ENCODE measurements around the gene MAML3.

Gene MAML3

DNA sequence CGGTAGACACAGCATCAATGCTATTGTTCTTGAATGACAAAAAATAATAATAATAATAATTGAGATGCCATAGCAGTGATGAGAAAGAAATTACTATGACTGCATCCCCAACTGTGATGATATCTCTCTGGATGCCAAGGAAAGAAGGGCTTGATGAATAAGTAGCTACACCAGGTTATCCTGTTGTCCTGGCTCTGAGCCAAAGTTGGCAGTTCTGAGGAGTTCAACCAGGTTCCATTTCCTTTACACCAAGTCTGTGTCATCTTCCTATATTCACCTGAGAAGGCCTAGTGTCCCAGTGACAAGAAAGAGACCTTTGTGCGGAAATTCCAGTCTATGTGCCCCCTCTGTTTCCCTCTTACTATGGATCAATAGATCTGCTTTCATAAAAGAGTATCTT lies 3.4 kb upstream of the MAML3 start:
- in situ Hi-C loops (cut with MboI; ENCODE audit: low sequenced_read_pairs): loop anchor here (5.0 kb wide), 1 partner anchor 80 kb away; no protein-coding TSS in a partner anchor

DNA sequence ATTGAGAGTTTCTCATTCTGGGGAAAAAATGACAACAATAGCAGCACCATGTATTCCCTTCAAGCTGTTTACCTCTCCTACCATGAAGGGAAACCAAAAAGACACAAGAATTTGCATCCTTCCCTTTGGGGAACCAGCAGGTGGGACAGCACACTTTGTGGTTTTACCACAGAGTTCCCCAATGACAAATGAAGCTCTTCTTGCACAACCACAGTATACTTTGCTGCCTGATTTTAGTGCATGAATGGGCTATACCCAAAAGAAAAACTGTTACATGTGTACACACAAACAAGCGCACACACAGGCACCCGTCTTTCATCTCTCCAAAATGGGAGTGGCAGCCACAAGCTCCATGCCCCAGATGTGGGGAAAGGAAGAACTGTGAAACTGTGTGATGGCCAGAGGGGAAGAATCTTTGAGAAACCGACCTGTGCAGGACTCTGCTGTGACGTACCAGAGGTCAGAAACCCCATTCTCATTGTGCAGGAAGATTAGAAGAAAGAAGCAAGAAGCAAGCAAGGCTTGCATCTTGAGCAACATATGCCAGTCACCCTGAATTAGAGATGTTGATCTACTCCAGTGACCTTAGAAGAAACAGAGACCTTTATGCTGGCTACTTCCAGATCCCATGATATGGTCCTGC lies 2.7 kb upstream of the MAML3 start:
- in situ Hi-C loops (cut with MboI; ENCODE audit: low sequenced_read_pairs): loop anchor here (5.0 kb wide), 1 partner anchor 81 kb away; no protein-coding TSS in a partner anchor

DNA sequence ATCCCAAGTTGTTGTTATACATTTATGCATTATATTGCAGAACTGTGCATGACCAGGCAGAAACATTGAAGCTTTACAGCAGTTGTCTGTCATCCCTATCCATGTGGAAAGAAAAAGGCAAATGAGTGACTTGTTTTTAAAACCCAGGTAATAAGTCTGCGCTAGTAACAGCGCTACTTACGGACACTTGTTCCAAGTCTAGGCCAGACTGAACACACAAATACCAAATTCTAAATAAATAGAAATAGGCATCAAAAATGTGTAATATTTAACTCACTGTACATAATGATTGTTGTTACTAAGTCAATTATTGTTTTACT lies 548 bp upstream of the MAML3 start:
- in situ Hi-C loops (cut with MboI; ENCODE audit: low sequenced_read_pairs): no loop called here

DNA sequence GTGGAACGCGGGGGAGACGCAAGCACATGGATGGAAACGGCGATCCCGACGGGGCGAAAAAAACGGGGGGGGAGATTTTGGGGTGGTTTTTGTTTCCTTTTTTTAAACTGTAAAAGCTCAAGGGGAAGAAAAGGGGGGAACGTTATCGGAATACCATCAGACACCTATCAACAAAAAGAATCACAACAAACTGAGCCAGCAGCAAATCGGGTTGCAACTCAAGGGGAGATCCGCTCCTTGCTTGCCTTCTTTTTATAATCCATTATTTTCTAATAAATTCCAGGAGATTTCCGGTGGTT lies 616 bp downstream of the MAML3 start:
- in situ Hi-C loops (cut with MboI; ENCODE audit: low sequenced_read_pairs): no loop called here

DNA sequence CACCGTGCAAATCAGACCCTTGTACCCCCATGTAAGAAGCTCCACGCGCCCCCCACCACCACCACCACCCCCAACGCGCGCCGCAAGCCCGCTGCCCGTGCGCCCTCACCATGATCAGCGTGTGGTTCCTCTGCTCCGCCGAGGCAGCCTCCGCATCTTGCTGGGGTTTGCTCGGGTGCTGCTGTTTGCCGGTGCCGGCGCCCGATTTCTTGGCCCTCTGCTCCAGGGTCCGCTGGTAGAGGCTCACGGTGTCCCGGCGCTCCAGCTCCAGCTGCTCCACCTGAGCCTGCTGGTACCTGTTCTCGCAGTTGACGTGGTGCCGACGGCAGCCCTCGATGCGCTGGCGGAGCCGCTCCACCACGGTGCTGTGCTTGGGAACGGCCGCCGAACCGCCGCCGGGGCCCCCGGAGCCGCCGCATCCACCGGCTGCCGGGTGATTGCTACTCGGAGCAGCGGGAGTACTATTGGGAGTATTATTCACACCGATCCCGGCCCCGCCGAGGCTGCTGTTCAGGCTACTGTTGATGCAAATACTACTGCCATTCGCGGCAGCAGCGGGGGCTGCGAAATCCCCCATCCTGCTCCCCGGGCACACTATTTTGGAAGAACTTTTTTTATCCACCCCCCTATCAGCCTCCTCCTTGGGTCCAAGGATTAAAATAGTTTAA lies 1.1 kb downstream of the MAML3 start:
- in situ Hi-C loops (cut with MboI; ENCODE audit: low sequenced_read_pairs): no loop called here

DNA sequence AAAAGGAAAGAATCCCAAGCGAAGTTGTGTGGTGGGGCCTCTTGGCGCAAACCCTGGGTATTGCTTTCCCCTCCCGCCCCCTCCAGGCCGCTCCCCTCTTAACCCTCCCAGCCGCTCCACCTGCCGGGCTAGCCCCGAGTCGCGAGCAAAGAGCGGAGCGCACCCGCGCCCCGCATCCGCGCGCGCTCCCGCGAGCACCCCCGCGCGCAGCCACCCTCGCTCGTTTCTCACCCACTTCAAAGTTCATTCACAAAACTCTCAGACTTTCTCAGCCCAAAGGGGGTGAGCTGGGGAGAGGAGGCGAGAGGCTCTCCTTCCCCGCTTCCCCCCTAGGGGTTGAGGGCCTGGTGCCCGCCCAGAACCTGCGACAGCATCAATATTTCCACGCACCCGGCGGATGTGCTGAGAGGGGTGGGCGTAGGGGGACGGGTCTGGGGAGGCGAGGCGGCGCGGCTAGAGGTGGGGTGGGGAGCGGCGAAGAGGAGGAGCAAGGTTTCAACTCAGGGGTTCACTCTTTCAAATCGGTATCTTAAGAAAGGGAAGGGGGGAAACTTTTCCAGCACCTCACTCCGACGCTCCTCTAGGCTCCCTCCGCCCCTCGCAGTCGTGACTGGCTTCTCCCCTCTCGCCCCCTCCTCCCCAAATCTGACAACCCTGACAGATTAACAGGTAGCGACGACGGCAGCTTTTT lies 1.8 kb downstream of the MAML3 start:
- in situ Hi-C loops (cut with MboI; ENCODE audit: low sequenced_read_pairs): no loop called here

DNA sequence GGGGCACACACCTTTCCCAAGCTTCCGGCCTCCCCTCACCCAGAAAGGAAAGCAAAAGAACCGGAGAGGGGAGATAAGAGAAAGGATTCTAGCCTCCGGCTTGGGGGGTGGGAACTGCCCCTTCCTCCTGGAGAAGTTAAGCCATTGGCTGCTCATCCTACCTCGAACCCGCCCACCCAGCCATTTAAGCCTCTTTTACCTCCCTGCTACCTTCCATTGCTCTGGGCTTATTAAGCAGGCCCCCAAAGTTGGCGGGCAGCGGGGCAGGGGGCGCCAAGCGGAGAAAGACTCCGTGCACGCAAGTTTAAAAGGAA lies 2.3 kb downstream of the MAML3 start:
- in situ Hi-C loops (cut with MboI; ENCODE audit: low sequenced_read_pairs): no loop called here

DNA sequence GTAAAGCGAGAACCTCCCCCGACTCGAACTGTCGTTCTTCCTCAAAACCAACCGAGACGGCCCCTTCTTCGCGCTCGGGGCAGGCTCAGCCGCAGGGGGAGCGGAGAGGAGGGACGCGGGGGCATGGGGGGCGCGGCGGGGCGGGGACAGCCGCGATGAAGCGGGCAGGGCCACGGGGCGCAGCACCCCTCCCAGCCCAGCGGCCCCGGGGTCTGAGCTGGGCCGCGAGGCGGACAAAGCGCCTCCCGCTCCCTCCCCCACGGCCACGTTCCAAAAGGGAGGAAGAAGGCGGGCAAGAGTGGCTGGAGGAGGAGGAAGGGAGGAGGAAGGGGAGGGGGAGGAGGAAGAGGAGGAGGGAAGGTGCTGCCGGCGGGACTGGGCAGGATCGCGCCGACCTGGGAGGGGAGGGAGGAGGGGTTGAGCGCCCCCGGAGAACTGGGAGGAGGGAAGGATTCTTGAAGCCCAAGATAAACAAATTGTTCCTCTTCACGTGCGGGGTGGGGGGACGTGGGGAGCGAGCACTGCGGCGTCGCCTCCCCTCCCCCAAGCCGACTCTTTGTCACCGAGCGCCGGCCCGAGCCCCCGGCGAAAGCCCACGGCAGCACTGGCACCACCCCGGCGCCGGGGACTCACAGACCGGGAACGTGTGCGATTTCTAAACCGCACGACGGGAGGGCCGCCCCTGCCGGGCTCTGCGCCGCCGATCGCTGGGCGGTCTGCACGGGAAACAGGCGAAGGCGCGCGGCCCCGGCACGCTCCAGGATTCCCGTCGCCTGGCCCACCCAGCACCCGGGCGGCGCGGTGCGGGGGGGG lies 2.9 kb downstream of the MAML3 start:
- in situ Hi-C loops (cut with MboI; ENCODE audit: low sequenced_read_pairs): no loop called here

DNA sequence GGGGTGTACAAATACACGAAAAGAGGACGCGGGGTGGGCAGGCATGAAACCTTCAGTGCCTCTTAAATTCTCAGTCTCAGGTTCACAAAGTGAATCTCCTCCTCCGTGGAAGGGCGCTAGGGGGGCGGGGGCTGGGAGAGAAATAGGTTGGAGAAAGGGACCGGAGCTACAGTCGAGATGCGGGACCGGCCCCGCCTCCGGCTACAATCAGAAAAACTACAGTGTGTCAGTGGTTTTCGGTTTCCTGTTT lies 3.4 kb downstream of the MAML3 start:
- in situ Hi-C loops (cut with MboI; ENCODE audit: low sequenced_read_pairs): no loop called here

DNA sequence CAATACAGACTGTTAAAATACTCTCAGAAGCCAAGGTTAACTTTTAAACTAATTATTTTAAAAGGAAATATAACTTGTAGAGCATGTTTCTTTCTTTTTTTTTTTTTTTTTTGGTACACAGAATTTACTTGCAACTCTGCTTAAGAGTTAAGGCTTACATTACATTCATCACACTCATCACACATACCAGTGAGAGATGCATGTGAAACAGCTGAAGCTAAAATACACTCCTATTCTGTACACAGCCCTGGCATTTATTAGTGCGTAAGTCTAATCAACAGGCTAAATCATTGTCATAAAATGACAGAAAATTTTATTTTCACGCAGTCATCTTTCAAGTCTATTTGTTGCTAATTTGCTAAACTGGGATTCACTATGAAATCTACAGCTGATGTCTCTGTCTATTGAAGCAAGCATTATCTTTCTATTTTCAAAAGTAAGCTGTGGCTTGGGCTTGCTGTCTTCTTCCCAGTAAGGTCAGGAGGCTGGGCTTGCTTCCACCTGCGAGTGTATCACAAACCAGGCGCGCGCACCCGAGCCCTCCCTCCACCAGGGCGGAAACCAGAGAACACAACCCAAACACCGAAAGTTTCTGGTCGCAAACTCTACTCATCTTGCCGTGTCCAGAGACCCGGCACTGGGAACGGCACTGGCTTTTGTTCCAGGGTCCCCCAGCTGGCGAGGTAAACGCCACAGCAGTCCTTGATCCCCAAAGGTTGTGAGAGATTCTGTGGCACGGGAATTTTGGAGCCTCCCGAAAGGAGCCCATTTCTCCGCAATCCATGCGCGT lies 3.9 kb downstream of the MAML3 start:
- in situ Hi-C loops (cut with MboI; ENCODE audit: low sequenced_read_pairs): no loop called here

DNA sequence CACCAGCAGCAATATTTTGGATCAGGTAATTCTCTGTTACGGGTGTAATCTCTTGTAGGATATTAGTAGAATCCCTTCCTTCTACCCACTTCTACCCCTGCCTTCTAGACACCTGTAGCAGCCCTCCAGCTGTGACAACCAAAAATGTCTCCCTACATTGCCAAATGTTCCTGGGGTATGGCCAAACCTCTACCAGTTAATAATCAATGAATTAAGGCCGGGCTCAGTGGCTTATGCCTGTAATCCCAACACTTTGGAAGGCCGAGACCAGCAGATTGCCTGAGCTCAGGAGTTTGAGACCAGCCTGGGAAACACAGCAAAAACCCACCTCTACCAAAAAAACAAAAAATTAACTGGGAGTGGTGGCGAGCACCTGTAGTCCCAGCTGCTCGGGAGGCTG lies 9.9 kb downstream of the MAML3 start:
- in situ Hi-C loops (cut with MboI; ENCODE audit: low sequenced_read_pairs): no loop called here

DNA sequence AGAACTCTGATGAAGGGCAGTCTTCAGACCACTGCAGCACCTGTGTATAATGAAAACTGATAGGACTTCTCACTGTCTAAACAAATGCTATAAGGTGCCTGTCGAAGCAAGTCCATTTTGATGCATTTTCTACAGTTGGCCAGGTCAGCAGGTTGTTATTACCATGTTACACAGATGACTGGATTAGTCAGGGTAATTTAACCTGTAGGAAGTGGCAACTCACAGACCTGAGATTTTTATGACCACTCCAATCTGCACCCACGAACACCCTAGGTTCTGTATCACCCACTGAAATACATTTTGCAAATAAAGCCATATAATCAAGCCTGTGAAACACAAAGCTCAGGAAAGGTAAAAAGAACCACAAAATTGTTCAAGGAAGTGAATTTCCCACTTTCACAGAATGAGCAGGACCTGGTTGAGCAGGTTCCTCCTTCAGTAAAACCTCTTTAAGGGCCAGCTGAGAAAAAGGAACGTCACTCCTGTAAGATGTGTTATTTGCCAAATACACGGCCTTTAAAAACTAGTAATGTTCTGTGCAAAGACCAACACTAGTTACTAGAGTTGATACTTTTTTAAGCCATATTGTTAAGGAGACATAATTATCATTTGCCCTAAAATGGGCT lies 12.7 kb downstream of the MAML3 start:
- in situ Hi-C loops (cut with MboI; ENCODE audit: low sequenced_read_pairs): no loop called here

DNA sequence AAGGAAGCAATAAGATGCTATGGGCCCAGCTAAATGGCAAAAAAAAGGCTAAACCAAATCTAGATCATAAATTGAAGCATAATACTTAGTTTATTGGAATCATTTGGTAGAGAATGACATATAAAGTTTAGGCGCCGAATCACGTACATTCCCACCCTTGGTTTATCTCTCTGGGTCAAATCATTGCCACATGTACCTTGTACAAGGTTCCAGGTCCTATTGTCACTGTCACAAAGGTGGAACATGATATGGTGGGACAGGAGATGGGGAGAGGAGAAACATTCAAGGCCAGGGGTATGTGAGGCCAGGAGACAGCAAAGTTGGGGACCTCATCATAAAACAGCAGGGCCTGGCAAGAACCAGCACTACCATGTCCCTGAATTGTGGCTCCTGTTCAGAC lies 13.4 kb downstream of the MAML3 start:
- in situ Hi-C loops (cut with MboI; ENCODE audit: low sequenced_read_pairs): no loop called here

DNA sequence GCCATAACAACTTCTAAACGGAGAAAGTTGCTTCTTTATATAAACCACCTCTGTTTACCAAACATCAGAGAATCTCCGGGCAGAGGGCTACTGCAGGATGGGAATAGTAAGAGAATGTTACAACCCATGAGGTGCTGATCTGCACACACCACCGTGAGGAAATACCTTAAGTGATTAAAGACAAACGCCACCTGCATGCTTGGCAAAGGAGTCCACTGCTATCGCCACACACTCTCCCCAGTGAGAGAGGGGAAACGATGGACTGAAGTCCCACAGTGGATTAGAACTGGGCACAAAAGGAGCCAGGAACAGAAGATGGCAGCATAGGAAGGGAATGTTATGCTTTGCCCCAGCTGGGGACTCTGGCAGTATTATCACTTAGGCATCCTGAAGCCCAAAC lies 15.6 kb downstream of the MAML3 start:
- in situ Hi-C loops (cut with MboI; ENCODE audit: low sequenced_read_pairs): no loop called here

DNA sequence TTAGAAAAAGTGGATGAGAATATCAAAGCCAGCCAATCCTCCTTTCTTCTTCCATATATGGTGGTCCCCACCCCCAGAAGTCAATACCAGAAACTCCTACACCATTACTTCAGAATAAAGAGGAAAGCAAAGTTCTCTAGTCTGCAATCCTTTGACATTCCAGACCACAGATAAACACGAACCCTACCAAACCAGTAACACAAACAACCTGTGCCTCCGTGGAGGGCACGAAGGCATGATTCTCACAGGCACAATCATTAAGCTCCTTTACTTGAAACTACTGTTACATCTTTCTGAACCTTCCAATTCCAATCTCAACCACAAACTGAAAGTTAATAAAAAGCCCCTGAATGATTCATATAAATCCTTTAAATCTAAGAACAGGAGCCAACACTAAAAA lies 16.3 kb downstream of the MAML3 start:
- in situ Hi-C loops (cut with MboI; ENCODE audit: low sequenced_read_pairs): no loop called here

DNA sequence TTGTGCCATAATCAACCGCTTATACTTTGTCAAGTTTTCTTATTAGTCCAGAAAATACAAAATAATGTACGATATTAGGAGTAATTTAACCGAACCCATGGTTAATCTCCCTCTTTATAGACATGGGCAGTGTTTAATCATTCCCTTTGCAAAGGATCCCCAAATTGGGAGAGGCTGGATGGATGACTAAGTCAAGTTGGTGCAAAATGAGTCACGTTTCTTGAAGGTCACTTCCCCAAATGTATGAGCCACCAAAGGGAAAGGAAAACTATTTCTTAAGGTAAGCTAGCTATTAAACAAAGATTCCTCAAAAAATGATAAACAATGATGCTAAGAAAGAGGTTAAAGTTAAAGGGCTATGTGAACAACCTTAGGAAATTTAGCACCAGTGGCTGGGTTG lies 17.5 kb downstream of the MAML3 start:
- in situ Hi-C loops (cut with MboI; ENCODE audit: low sequenced_read_pairs): no loop called here

DNA sequence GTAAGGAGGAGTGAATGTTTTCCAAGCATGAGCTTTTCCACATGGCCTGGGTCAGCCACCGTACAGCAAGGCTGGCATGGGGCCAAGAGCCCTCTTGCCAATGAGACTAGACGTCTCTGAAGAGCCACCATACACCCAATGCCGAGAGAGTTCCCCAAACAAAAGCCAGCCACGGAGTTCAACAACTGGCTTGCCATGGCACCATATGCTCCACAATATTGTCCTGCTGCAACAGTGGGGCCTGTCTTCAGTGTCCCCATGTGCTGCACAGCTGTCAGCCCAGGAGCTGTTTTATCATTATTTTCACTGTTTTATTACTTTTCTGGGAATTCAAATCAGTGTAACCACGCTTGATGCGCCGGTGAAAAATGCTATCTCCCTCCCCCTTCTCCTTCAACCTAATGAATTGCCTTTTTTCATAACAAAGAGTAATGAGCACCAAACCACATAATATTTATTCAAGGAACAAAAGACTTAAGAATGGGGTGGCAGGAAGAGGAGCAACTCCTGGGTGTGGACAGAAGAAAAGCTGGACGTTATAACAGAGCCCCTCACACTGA lies 18.4 kb downstream of the MAML3 start:
- in situ Hi-C loops (cut with MboI; ENCODE audit: low sequenced_read_pairs): no loop called here

DNA sequence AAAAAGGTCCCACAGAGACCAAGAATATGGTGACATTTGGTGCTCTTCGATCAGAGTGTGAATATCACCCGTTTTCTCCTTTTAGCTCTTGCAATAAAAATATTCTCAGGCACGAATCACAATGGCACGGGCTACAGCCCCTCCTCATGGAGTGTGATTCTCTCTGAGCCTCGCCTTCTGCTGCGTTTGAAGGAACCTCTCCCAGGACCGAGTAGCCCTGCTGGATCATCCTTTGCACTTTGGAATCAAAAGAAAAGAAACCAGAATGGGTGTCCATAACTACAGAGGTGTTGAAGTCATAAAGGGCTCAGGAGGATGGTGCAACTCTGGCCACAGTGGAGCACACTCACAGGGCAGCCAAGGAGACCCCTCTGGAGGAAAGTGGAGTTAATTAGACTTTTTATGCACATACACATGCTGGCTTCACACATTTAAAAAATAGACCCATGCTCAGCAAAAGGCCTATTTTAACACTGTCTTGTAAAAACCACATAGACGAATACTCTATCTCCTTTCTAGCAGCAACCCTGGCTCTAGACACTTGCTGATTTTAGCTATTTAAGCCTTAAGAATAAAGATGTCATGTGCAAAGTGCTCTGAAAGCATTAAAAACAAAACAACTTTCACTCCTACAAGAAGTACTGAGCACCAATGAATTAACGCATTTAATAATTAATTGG lies 19.1 kb downstream of the MAML3 start:
- in situ Hi-C loops (cut with MboI; ENCODE audit: low sequenced_read_pairs): no loop called here

DNA sequence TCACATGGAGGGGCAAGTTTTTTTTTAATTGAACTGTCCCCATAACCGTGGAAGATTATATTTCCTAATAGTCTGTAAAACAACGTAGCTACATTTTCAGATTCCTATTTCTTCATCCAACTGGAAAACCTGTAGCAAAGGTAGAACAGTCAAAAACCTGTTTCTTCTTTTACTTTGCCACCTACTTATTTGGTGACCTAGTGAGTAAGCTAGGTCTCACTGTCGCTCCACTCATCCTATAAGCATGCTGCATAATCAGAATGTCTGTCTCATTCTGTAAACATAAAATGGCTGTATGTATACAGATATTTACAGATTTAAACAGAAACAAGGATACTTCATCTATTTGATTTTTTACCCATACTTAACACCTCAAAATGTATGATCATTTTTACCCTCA lies 20.4 kb downstream of the MAML3 start:
- in situ Hi-C loops (cut with MboI; ENCODE audit: low sequenced_read_pairs): no loop called here

DNA sequence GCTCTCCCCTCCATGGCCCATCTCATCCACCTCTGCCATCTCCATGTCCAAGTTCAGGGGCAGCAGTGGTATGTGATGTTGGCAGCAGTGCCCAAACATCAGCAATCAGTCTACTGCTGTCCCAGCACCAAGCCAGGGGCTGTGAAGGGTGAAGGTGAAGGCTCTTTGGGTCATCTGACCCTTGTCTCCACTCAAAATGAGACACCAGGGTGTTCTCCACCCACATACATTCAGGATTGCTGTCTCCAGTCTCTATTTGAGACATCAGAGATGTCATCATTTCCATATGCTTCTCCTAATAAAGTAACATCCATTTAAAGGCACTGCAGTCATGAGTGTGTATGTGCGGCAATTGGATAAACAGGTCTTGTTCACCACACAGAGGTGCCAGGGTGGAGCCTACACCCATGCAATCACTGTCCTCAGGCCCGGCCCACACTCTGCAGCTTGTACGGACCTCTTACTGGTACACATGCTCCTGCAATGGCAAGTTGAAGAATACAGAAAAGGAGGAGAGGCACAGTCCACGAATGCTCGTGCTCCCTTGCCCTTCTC lies 22.2 kb downstream of the MAML3 start:
- in situ Hi-C loops (cut with MboI; ENCODE audit: low sequenced_read_pairs): no loop called here
